ENCODE results near the gene NOP16. TPM values are rescaled to one million over a fixed set of nuclear protein-coding genes. Genes with fewer than 3 reads are reported as not detected.

Gene NOP16
- total and polyA plus RNA-seq, 2 of the 13 experiments (the other 11 are each of a cell fraction or from before 2014, with no cell fraction given), result 43.3 to 48.4 TPM

- TF ChIP-seq ELK4 (CRISPR knock-in tag; IDR thresholded peaks at IDR 0.05; ENCODE audit: borderline replicate concordance), result peak; percentile 45; the same call in 1 of the 2 replicates
- 0 out of 2 replicates have a peak, but pooled peaks have one; percentile 59 for TF ChIP-seq RELA (CRISPR knock-in tag; IDR thresholded peaks at IDR 0.05)
- TF ChIP-seq ZNF609 (CRISPR knock-in tag; IDR thresholded peaks at IDR 0.05; ENCODE audit: borderline replicate concordance), result peak; percentile 37; the same call in 1 of the 2 replicates
- peak; percentile 68 for TF ChIP-seq HOMEZ (CRISPR knock-in tag; IDR thresholded peaks at IDR 0.05; ENCODE audit: low read depth)
- no peak for TF ChIP-seq NFKB2 (CRISPR knock-in tag; IDR thresholded peaks at IDR 0.05; ENCODE audit: borderline replicate concordance)
- TF ChIP-seq KLF12 (CRISPR knock-in tag; IDR thresholded peaks at IDR 0.05; ENCODE audit: borderline replicate concordance), result peak; percentile 66; the same call in 1 of the 2 replicates
- TF ChIP-seq FOXA3 (CRISPR knock-in tag; IDR thresholded peaks at IDR 0.05), result peak; percentile 65
- TF ChIP-seq GPBP1L1 (CRISPR knock-in tag; IDR thresholded peaks at IDR 0.05), result no peak
- TF ChIP-seq ZSCAN29 (CRISPR knock-in tag; conservative IDR thresholded peaks at IDR 0.05), result peak; percentile 58; the same call in 1 of the 2 replicates
- TF ChIP-seq ZNF143 (CRISPR knock-in tag; IDR thresholded peaks at IDR 0.05), result peak; percentile 98
- peak; percentile 94 for TF ChIP-seq MXI1 (IDR thresholded peaks at IDR 0.05; ENCODE audit: borderline replicate concordance, low read depth, low read length)
- TF ChIP-seq ATF3 (CRISPR knock-in tag; IDR thresholded peaks at IDR 0.05), result peak; percentile 50; the same call in 1 of the 2 replicates
- peak; percentile 84 for TF ChIP-seq GTF2F1 (IDR thresholded peaks at IDR 0.05; ENCODE audit: low read length)
- peak; percentile 90 for TF ChIP-seq ZNF574 (CRISPR knock-in tag; IDR thresholded peaks at IDR 0.05)
- peak; percentile 94 for TF ChIP-seq TAF1 (CRISPR knock-in tag; IDR thresholded peaks at IDR 0.05)
These were observed 26.8 kb downstream of the NOP16 start, which contains the start of gene KIAA1191 (continued) for GRCh38 chr5:176361437-176362232.
